ENCODE measurements around the gene FAF2.
"Not testable (repeated sequence)": the region's sequence is repeated elsewhere in the genome, so short reads cannot be mapped to it uniquely, and the experiment has no call there.

FAF2 gene

DNA sequence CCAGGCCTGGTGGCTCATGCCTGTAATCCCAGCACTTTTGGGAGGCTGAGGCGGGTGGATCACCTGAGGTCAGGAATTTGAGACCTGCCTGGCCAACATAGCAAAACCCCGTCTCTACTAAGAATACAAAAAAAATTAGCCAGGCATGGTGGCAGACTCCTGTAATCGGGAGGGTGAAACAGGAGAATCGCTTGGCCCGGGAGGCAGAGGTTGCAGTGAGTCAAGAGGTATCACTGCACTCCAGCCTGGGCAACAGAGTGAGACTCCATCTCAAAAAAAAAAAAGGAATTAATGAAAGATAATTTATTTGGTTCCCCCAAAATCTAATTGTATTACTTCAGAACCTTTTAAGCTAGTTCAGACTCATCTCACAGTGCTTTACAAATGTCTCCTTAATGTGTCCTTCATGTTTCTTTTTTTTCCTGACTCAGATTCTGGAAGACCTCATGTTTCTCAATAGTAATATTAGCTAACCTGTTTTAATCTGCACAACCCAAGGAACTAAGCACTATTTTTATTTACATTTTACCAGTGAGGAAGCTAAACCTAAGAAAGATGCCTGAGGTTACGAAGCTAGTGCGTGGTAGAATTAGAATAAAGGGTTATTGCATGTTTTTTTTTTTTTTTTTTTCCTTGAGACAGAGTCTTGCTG is 15.1 kb downstream of the FAF2 start:
- DNase-seq, result no peak

DNA sequence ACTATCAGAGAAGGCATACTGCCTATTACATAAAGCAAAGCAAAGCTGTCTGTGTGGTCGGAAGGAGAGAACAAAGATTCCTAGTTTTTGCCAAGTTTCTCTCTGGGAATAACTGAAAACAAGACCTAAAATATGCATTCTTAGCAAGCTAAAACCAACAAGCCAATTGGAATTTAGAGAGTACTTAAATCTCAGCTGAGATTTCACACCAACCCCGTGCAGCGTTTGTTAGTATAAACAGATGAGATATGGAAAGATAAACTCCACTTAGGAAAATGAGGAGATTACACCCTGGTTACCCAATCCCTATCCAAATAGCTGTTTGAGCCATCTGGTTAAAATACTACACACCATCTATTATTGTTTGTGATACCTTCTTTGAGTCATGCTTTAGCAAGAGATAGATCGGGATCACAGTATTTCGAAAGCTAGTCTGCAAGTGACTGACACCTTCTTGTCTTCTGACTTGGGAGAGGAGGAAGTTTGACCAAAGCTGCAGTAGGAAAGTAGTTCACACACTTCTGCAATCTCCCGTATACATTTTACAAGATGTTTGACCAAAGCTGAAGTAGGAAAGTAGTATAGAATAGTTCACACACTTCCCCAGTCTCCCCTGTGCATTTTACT is 18.2 kb downstream of the FAF2 start:
- DNase-seq, result peak; percentile 80 to 81

DNA sequence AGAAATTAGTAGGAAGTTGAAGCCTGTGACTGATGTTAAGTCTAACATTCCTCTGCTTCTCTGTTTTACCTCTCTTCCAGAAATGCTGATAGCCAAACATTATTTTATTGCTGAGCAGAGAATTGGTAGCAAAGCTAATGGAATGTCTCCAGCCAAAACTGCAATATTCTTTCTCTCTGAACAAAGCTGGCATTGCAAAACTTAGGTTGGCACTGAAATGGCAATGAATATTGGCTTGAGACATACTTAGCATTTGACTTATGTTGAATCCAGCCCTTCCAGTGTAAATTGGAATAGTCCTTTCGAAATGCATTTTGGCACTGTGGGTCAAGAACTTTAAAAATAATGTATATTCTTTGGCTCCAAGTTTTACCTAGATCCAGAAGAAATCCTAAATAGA is 21.1 kb downstream of the FAF2 start:
- DNase-seq, result no peak

DNA sequence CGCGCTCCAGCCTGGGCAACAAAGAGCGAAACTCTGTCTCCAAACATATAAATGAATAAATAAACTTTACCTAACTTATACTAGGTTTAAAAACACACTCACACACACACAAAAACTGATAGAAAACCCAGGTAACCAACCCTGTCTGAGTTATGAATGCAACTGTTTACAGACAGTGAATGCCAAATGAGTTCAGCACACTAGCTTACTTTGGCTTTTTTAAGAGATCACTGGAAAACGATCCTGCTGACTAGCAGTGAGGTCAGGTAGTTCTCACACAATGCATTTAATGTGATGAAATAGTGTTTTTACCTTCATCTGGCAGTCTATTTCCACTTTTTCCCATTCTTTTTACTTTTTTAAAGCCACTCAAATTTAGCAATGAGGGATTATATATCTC is 22.4 kb downstream of the FAF2 start:
- no peak for DNase-seq

DNA sequence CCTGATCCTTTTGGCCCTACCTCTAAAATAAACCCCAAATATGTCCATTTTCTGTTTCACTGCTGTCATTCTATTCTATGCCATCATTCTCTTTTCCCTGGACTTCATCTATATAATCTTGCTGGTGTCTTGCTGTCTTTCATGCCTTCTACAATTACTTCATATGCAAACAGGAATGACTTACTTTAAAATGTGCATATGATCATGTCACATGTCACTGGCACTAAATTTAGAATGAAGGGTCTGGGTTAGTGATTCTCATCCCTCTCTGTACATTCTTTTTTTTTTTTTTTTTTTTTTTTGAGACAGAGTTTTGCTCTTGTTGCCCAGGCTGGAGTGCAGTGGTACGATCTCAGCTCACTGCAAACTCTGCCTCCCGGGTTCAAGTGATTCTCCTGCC is 22.9 kb downstream of the FAF2 start:
- DNase-seq, result no peak

DNA sequence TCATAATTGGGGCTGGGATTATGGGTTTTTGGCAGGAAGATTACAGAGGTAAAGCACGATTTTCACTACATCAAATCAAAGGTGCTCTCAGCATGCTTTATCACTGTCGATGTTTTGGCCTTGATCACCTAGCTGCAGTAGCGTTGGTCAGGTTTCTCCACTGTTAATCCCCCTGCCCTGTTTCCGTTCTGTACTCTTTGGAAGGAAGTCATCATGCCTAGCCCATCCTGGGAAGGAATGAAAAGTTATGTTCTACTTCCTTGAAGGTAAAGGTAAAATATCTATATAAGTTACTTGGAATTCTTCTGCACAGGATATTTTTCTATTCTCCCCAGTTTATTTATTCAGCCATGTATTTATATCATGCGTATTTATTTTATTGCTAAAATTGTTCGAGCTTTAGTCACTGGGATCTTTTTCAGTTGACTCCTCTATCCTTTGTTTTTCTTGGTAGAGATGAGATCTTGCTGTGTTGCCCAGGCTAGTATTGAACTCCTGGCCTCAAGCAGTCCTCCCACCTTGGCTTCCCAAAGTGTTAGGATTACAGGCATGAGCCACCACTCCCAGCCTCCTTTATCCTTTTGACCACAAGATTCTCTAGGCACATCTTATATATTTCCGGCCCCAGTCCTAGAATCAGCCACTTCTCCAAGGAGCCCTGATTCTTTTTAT is 25.3 kb downstream of the FAF2 start:
- no peak for DNase-seq

GRCh38 chr5:176474476-176474875 is 26.3 kb downstream of the FAF2 start:
- DNase-seq, result no peak

DNA sequence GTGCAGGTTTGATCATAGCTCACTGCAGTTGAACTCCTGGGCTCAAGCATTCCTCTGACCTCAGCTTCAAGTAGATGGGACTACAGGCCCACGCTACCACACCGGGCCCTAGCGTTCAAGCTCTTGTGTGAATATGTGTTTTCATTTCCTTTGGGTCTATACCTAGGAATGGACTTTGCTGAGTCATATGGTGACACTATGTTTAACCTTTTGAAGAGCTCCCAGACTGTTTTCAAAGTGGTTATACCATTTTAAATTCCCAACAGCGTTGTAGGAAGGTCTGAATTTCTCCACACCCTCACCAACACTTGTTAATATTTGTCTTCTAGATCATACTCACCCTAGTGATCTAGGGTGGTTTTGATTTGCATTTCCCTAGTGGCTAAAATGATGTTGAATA is 33.5 kb downstream of the FAF2 start:
- no peak for DNase-seq

DNA sequence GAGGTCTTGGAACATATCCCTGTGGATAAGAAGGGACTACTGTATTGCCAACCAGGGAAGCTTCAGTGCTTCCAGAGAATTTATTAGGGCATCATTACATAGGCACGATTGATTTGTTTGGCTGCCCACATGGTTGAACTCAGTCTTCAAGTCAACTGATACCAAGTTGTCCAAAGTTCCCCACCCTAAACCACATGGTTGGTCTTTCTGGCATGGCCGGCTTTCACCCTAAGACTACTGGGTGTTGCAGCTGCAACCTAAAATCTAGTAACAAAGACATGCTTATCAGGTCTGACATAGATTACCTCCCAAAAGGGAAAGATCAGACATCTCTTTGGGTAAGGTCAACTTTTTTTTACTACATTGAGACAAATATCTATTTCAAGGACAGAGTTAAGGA is 37.0 kb downstream of the FAF2 start:
- DNase-seq, result no peak

- no peak for DNase-seq
Measured at GRCh38 chr5:176486189-176486757, 38.1 kb downstream of the FAF2 start.

- not testable (repeated sequence) for DNase-seq
Measured at GRCh38 chr5:176487160-176487559, 39.0 kb downstream of the FAF2 start.

DNA sequence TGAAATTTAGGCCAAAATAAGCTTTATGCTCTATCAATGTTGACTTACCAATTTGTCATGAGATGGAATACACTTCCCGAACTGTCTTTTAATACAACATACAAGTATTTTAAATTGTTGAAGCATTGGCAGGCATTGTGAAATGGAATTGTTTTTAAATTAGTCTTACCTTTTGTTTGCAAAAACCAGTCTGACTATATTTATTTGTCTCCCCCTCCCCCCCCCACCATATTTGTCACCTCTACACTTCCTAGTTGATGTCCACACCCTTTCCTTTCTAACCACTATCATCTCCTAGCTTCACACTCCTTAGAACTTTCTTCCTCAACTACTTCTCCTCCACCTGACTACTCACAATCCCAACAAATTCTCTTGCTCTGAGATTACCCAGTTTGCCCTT is 40.9 kb downstream of the FAF2 start:
- DNase-seq, result no peak

- no peak for DNase-seq
Measured at GRCh38 chr5:176490301-176490700, 42.1 kb downstream of the FAF2 start.

- no peak for DNase-seq
Measured at GRCh38 chr5:176491101-176491502, 42.9 kb downstream of the FAF2 start.

DNA sequence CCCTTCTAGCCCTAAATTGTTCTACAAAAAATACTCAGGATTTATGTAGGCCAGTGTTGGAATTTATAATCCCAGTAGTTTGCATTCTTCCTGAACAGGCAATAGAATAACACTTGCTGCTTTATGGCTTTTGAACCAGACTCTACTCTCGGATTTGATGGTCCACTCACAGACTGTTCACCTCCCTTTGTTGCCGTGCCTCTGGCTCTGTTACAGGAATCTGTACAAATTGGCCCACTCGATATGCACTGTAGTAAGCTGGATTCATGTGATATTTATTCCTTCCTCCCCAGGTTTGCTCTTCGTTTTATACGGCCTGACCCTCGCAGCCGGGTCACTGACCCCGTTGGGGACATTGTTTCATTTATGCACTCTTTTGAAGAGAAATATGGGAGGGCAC is 43.7 kb downstream of the FAF2 start:
- no peak for DNase-seq

DNA sequence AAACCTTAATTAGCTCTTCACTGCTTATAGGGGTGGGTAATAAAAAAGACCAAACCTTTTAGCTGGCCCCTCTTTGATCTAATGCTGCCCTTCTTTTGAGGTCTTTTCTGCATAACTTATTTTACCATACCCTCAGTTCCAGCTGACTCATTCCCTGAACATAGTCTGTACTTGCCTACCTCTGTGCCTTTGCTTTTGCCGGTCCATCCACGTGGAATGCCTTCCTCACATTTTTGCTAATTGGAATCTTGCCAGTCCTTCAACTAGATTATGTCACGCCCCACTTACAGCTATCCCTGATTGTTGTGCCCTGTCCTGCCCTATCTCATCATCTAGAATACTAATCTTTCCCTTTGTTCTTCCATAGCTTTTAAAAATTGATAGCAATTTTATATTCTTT is 44.2 kb downstream of the FAF2 start:
- DNase-seq, result no peak

DNA sequence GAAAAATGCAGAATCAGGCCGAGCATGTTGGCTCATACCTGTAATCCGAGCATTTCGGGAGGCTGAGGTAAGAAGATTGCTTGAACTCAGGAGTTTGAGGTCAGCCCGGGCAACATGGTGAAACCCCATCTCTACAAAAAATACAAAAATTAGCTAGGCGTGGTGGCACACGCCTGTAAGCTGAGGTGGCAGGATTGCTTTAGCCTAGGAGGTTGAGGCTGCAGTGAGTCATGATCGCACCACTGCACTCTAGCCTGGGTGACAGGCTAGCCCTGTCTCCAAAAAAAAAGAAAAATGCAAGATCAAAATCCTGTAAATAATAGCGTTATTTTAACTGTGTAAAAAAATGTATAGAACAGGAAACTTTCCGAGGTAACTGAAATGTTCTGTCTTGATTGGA is 49.7 kb downstream of the FAF2 start:
- no peak for DNase-seq

GRCh38 chr5:176499273-176499672 is 51.1 kb downstream of the FAF2 start:
- DNase-seq, result no peak

GRCh38 chr5:176500511-176500910 is 52.3 kb downstream of the FAF2 start:
- DNase-seq, result no peak

- no peak for DNase-seq
Measured at GRCh38 chr5:176501333-176501732, 53.1 kb downstream of the FAF2 start.

DNA sequence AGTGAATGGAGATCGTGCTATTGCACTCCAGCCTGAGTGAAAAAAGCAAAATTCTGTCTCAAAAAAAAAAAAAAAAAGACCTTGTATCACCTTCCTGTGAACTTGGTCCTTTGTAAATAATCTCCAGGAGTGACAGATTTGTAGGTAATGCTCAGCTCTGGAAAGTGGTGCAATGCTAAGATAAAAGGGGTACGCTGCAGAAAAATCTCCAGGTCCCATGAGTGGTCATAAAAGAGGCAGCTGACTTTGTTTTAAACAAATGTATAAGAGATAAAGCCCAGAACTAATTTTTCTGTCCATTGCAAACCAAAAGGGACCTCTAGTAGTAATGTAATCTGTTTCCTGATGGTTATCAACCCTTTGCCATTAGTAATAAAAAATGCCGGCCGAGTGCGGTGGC is 55.3 kb downstream of the FAF2 start:
- no peak for DNase-seq

DNA sequence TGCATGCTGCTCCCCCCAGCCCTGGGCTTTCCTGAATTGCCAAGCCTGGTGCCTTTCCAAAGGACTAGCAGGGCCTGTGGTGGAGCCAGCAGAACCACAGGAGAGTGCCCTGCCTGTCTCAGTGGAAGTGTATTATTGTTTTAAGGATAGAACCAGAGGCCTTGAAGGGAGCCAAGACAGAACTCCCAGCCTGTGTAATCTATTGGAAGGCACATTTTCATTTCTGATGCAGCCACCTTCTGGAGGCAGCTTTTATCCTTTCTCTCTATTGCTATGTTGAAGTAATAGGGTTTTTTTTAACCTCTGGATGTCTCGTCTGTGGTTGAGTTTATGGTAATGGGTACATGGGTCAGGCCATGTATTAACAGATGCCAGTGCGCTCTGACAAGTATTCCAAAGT is 59.7 kb downstream of the FAF2 start:
- DNase-seq, result no peak

DNA sequence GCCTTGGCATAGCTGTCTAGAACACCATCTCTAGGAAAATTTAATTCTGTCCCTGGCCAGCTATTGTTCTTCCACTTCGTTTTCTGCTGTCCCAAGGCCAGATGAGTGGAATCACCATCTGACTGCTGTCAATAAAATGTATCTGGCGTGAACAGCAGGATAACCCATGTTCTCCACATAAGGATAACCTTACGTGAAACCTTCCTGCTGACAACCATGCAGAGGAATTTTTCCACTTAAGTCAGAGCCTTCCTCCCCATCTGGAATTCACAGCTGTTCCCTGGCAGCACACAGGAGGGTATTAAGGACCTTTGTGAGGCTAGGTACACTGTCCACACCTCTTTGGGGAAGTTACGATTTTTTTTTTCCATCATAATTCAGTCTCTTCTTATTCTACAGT is 60.4 kb downstream of the FAF2 start:
- no peak for DNase-seq

- no peak for DNase-seq
Measured at GRCh38 chr5:176513788-176514187, 65.6 kb downstream of the FAF2 start.

Data from inflammatory macrophage (primary cell).